GM18508 (cell line): ENCODE measurements around the gene CRYAA.
"Not testable (repeated sequence)": the region's sequence is repeated elsewhere in the genome, so short reads cannot be mapped to it uniquely, and the experiment has no call there.

ENCODE experiments used
- ATAC-seq: cut with Tn5 transposase; IDR thresholded peaks from one replicate; pipeline ENCODE4 v1.9.1; 2021; ENCODE audit warnings: moderate number of reproducible peaks; ENCODE audit not compliant: insufficient read depth, unreplicated experiment

Gene CRYAA

GRCh38 chr21:43176621-43177020 lies 7.8 kb downstream of the CRYAA start:
- not testable (repeated sequence) for ATAC-seq

- not testable (repeated sequence) for ATAC-seq
Observed at GRCh38 chr21:43177043-43177906, 8.5 kb downstream of the CRYAA start.

GRCh38 chr21:43178175-43178826 lies 9.5 kb downstream of the CRYAA start:
- not testable (repeated sequence) for ATAC-seq

- not testable (repeated sequence) for ATAC-seq
Observed at GRCh38 chr21:43181033-43181432, 12.2 kb downstream of the CRYAA start.

- ATAC-seq = not testable (repeated sequence)
Observed at GRCh38 chr21:43187268-43187667, 18.5 kb downstream of the CRYAA start.

- ATAC-seq = no peak
Observed at GRCh38 chr21:43187715-43188114, 18.9 kb downstream of the CRYAA start.

GRCh38 chr21:43188181-43188580 lies 19.4 kb downstream of the CRYAA start:
- no peak for ATAC-seq

GRCh38 chr21:43188592-43189210 lies 19.9 kb downstream of the CRYAA start:
- ATAC-seq = no peak

- no peak for ATAC-seq
Observed at GRCh38 chr21:43189936-43190335, 21.1 kb downstream of the CRYAA start.

GRCh38 chr21:43190544-43190943 lies 21.7 kb downstream of the CRYAA start:
- ATAC-seq = no peak

GRCh38 chr21:43190951-43191350 lies 22.1 kb downstream of the CRYAA start:
- ATAC-seq = no peak

GRCh38 chr21:43191521-43191920 lies 22.7 kb downstream of the CRYAA start:
- no peak for ATAC-seq

- ATAC-seq = no peak
Observed at GRCh38 chr21:43191971-43192370, 23.2 kb downstream of the CRYAA start.

- ATAC-seq = no peak
Observed at GRCh38 chr21:43192501-43193081, 23.8 kb downstream of the CRYAA start.

- ATAC-seq = no peak
Observed at GRCh38 chr21:43193088-43193650, 24.4 kb downstream of the CRYAA start.

- ATAC-seq = no peak
Observed at GRCh38 chr21:43193651-43194302, 25.0 kb downstream of the CRYAA start.

- ATAC-seq = no peak
Observed at GRCh38 chr21:43194303-43195120, 25.7 kb downstream of the CRYAA start.

GRCh38 chr21:43195121-43196021 lies 26.6 kb downstream of the CRYAA start:
- ATAC-seq = no peak
